ENCODE results near the gene SPATA2L. TPM values are rescaled to one million over a fixed set of nuclear protein-coding genes. Genes with fewer than 3 reads are reported as not detected.
"Not testable (repeated sequence)": the region's sequence is repeated elsewhere in the genome, so short reads cannot be mapped to it uniquely, and the experiment has no call there.

Gene SPATA2L
- total RNA-seq, 1 experiment from 2014 or later: 24.3 TPM

DNA sequence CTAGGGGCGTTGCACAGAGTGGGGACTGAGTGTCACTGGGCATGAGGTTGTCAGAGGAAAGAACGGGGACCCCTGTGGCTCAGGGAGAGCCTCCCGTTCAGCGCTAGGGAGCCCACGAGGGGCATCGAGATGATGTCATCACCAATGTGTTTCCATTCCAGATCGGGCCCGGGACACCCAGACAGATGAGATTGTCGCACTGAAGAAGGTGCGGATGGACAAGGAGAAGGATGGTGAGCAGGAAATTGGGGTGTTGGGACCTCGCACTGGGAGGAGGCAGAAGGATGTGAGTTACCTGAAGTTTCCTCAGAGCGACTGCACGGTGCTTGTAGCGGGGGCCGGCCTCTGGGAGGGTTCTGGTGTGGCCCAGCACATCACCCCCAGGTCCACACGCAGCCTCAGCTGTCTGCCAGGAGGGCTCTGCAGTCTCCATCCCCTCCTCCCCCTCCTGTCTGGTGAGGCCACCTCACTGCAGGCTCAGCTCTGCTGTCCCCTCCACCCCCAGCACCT, 11.1 kb downstream of the SPATA2L start:
- no peak for DNase-seq (ENCODE audit: low spot score)

DNA sequence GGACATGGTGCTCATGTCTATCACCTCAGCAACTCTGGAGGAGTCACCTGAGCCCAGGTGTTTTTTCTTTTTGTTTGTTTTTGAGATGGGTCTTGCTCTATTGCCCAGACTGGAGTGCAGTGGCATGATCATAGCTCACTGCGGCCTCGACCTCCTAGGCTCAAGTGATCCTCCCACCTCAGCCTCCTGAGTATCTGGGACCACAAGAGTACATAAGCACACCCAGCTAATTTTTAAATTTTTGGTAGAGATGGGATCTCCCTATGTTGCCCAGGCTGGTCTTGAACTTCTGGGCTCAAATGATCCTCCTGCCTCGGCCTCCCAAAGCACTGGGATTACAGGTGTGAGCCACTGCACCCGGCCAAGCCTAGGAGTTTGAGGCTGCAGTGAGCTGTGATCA, 11.9 kb downstream of the SPATA2L start:
- DNase-seq (ENCODE audit: low spot score): not testable (repeated sequence)

DNA sequence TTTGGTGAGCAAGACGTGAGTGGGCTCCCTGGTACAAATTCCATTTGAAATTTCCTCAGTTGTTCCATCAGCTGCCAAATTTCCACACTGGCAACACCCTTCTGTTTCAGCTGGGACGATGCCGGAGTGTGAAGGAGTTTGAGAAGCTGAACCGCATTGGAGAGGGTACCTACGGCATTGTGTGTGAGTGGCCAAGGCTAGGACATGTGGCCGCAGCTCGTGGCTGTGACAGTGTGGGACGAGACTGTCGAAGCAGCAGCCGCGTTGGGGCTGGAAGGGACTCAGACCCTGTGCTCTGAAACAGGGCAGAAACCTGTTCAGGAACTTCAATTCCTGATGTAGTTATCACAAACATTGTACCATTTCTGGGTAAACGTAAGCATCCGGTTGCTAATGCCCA, 12.4 kb downstream of the SPATA2L start:
- no peak for DNase-seq (ENCODE audit: low spot score)

DNA sequence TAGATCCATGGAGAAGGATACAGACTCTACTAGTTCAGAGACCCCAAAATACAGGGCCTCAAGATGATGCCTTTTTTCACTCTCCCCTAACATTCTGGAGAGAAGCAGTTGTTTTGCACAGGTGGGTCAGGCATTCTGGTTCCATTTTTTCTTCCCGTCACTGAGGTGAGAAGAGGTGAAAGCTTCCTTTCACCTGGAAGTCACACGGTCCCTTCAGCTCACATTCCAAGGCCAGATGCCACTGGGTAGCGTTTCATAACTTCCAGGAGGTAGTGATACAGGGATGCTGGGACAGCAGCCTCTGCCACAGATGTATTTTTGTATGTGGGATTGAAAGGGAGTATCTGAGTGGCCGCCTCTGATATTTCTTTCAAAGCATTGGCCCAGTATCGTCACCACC, 13.1 kb downstream of the SPATA2L start:
- DNase-seq (ENCODE audit: low spot score): no peak

DNA sequence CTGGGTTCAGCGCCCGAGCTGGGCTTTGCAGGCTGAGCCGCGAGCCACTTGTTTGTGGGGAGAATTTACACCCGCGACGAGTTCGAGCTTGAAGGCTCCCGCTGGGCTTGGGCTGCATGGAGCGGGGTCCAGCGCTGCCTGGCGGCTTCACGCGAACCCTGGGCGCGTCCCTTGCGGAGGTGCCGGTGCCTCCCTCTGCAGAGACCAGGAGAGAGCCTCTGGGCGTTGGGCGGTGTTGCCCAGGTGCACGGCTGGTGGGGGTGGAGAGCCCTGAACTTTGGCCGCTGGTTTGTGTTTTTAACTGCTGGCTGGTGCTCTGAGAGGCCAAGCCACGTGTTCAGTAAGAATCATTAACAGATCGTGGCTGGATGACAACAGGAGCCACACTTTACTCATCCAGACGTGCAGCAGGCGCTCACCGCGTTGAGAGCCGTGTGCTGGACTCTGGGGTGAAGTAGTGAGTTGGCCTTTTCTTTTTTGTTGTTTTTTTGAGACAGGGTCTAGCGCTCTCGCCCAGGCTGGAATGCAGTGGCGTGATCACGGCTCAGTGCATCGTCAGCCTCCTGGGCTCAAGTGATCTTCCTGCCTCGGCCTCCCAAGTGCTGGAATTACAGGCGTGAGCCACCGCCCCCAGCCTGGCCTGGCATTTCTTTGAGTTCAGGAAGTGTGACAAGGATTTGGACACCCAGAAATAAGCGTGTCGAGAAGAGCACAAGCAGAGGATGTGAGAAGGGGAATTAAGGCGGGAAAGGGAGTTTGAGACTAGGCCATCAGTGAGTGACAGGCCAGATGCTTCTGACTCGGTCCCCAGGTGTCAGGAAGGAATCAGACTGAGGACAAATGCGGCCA, 14.2 kb downstream of the SPATA2L start:
- DNase-seq (ENCODE audit: low spot score): peak; percentile 40

DNA sequence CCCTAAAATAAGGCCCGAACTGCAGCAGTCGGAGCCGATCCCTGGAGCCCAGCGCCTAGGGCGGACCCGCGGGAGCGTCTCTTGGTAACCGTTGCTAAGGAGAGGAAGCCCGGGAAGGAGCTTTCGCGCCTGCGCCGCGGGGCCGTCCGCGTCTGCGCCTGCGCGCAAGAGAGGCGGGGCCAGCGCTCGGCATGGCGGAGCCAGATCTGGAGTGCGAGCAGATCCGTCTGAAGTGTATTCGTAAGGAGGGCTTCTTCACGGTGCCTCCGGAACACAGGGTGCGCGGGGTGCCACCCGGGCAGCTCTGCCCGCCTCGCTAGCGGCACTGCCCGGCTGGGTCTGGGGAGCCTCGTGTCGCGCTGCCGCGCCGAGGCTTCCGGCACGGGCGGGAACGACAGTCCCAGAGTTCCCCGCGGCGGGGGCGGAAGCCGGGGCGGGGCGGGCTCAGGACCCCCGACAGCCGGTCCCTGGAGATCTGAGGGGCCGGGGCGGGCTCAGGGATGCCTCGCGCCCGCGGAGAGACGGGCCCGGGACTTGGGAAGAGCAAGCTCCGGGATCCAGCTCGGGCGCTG, 14.9 kb downstream of the SPATA2L start, which contains the start of gene CDK10:
TSS of gene CDK10 (plus strand) at position 170 of the 572 bp plus-strand sequence. CDS start at position 192, 22 bp downstream.
- DNase-seq (ENCODE audit: low spot score): peak; percentile 77

DNA sequence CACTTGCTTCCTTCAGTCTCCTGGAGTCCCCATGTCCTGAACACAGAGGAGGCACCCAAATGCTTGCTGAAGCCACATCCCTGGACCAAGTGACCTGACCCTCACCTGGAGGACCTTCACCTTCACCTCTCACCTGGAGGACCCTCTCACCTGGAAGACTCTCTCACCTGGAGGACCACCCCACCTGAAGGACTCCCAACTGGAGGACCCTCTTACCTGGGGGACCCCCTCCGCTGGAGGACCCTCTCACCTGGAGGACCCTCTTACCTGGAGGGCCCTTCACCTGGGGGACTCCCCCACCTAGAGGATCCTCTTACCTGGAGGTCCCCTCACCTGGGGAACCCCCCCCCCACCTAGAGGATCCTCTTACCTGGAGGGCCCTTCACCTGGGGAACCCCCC, 15.6 kb downstream of the SPATA2L start:
- no peak for DNase-seq (ENCODE audit: low spot score)

DNA sequence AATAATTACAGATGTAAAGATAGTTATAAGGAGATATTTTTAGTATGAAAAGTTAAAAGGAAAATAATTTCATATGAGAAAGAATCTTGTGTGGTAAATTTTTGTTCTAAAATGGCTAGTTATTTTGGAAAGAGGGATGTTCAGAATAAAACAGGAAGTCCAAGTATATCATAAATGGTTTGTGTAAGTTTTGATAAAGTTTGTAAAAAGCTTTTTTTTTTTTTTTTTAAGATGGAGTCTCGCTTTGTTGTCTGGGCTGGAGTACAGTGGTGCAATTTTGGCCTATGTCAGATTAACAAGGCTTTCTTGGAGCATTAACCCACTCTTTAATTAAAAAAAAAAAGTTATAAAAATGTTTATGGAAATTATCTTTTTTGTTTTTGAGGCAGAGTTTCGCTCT, 23.2 kb downstream of the SPATA2L start:
- DNase-seq (ENCODE audit: low spot score): no peak

DNA sequence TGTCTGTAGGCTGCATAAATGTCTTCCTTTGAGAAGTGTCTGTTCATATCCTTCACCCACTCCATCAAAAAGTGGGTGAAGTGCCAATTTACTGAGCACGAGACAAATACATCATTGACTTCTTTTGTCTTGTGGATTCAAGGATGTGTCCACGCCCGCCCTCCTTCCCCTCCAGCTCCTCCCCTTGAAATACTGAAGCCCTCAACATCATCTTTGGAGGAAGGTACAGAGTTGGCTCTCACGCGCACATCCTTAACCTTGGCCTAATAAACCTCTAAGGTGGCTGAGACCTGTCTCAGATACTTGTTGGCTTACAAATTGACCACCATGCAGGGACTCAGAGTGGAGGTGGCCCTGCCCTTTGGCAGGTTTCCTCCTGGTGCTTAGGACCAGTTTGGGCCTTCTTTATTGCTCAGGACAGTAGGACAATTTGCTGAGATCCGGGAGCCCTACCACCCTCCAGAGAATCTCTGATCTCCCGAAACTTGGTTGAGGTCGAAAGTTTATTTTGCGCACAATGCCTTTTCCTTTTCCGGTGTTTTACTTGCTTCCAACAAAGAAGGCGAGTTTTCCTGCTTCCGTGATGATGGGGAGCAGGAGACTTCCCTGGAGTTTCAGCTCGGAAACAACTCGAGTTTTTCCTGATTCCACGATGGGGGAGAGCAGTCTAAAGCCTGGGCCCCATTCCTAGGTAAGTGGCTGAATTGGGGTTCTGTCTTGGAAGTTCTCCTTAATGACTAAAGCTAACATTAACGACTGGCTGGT, 29.1 kb downstream of the SPATA2L start:
- no peak for DNase-seq (ENCODE audit: low spot score)

DNA sequence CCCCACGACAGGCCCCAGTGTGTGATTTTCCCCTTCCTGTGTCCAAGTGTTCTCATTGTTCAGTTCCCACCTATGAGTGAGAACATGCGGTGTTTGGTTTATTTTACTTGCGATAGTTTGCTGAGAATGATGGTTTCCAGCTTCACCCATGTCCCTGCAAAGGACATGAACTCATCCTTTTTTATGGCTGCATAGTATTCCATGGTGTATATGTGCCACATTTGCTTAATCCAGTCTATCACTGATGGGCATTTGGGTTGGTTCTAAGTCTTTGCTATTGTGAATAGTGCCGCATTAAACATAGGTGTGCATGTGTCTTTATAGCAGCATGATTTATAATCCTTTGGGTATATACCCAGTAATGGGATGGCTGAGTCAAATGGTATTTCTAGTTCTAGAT, 29.9 kb downstream of the SPATA2L start:
- DNase-seq (ENCODE audit: low spot score): not testable (repeated sequence)

DNA sequence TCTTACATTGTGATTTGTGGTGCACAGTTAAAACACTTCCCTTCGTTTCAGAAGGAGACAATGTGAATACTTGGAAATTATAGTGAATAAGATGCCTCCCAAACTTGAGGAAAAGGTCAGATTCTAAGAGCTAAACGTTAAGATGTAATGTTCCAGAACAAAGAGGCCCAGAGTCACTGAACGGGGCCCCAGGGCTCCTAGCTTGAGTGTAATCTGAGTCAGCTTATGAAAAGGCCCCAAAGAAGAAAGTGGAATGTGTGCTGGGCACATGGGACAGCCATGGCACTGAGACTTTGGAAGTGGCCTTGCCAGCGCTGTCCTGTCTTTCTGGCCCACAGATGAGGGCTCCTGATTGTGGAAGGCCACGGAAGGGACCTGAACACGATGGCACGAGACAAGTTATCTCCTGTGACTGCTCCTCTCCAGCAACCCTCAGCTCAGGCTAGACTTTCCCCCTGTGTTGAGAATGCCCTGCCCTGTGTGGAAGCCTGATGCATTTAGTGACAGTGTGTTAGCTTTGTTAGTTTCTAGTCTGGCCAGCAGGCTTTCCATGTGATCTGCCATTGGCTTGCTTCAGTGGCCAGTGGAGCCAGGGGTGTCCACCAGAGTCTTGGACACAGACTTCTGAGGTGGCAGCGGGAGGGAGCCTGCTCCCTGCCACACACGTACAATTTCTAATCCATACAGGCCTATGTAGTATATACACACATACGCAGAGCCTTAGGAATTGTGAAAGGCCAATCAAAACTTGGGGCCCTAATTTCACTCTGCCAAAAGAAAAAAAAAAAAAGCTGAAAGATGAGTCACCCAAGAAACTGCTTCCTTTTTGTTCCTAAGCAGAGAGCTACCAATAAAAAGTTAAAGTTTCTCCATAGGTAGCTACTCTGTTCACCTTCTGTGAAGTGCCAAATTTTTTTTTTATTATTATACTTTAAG, 30.7 kb downstream of the SPATA2L start:
- DNase-seq (ENCODE audit: low spot score): peak; percentile 49

DNA sequence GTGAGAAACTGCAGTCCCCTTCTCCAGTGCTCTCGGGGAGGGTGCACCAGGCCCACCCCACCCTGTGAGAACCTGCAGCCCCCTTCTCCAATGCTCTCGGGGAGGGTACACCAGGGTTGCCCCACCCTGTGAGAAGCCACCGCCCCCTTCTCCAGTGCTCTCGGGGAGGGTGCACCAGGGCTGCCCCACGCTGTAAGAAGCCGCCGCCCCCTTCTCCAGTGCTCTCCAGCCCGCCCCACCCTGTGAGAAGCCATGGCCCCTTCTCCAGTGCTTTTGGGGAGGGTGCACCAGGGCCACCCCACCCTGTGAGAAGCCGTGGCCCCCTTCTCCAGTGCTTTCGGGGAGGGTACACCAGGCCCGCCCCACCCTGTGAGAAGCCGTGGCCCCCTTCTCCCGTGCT, 31.8 kb downstream of the SPATA2L start:
- DNase-seq (ENCODE audit: low spot score): no peak

DNA sequence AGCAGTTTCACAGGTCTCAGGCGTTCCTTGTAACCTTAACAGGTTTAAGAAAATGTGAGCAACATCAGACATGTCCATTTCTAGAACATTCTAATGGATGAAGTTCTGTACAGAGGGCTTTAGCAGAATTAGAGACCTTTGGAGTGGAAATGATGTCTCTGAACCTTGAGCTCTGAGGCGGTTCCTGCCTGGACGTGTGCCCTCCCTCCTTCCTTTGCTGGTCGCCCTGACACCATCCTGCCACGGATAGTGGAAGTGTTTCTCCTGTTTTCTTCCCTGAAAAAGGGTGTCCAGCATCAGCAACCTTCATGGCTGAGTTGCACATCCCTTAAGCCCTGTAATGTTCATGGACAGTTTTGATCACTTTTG, 32.7 kb downstream of the SPATA2L start:
- no peak for DNase-seq (ENCODE audit: low spot score)

DNA sequence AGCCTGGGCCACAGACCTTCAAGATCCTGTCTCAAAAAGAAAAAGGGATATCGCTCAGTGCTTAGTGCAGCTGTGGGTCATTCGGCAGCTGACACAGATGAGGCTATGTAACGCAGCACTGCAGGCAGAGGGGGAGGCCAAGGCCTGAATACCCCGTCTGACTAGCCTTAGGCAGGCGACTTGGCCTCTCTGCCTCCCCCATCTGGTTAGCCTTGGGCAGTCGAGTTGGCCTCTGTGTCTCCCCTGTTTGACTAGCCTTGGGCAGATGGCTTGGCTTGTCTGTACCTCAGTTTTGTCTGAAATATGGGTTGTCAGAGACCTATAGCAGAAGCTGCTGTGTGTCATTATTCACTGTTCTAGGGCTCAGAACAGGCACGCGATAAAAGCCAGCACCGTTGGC, 33.9 kb downstream of the SPATA2L start:
- DNase-seq (ENCODE audit: low spot score): no peak

DNA sequence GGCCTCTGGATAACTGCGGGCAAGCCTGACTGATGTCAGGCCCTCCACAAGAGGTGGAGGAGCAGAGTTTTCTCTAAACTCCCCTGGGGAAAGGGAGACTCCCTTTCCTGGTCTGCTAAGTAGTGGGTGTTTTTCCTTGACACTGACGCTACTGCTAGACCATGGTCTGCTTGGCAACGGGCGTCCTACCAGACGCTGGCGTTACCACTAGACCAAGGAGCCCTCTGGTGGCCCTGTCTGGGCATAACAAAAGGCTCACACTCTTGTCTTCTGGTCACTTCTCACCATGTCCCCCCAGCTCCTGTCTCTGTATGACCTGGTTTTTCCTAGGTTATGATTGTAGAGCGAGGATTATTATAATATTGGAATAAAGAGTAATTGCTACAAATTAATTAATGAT, 34.5 kb downstream of the SPATA2L start:
- DNase-seq (ENCODE audit: low spot score): peak; percentile 35

DNA sequence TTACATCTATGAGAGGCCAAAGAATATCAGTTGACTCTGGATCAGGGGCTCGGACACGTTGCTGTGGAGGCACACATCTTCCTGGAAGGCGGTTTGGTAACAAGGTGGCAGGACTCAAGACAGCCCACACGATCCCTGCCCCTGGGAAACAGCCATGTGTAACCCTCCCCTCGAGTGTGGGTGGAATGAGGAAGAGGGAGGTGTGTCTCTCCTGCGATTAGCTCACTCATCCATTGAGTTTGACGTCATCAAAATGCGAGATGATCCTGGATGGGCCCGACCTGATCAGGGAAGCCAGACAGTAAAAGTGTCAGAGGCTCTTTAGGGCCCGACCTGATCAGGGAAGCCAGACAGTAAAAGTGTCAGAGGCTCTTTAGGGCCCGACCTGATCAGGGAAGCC, 37.3 kb downstream of the SPATA2L start:
- not testable (repeated sequence) for DNase-seq (ENCODE audit: low spot score)

DNA sequence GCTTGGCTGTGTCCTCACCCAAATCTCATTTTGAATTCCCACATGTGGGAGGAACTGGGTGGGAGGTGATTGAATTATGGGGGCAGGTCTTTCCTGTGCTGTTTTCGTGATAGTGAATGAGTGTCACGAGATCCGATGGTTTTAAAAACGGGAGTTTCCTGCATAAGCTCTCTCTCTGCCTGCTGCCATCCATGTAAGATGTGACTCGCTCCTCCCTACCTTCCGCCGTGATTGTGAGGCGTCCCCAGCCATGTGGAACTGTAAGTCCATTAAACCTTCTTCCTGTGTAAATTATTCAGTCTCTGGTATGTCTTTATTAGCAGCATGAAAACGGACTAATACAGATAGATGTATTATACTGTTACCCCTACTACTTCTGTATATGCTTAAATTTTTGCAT, 40.3 kb downstream of the SPATA2L start:
- DNase-seq (ENCODE audit: low spot score): no peak

DNA sequence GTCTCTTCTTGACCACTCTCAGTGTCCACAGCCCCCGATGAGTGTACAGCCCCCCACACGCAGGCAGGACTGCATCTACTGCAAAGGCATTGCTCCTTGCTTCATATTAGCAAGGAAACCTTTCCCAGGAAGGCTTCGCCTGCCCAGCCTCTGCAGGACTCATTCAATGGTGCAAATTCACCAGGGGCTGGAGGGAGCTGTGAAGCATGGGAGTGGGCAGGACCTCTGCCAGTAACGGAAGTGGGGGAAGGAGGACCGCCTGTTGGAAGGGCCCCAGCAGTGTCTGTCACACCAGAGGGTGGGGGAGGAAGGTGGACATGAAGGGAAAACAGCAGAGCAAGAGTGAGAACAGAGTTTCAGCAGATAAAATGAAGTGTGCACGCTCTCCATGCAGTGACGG, 41.4 kb downstream of the SPATA2L start:
- no peak for DNase-seq (ENCODE audit: low spot score)

DNA sequence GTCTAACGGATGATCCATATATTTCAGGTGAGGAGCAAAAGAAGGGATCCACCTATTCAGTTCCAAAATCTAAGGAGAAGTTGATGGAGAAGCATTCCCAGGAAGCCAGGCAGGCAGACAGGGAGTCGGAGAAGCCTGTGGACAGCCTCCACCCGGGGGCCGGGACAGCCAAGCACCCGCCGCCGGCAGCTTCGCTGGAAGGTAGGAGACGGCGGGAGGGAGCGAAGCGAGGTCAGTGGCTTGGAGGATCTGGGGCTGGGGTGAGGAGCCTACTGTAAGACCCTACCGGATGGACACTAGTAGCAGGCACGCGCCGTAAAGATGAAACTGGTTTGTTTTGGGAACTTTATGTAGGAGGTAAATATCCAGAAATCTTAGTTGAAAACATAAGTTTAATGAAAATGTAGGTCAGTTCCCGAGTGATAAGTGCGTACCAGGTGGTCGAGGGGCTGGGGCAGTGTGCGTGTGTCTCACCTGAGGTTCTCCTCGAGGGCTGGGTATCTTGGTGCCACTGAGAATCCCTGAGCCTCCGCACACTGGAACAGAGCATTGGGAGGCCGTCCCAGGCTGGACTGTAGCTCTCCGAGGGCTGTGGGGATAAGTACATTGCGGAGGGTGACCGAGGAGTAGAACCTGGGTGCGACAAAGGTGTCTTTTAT, 43.2 kb downstream of the SPATA2L start:
- peak; percentile 19 for DNase-seq (ENCODE audit: low spot score)

DNA sequence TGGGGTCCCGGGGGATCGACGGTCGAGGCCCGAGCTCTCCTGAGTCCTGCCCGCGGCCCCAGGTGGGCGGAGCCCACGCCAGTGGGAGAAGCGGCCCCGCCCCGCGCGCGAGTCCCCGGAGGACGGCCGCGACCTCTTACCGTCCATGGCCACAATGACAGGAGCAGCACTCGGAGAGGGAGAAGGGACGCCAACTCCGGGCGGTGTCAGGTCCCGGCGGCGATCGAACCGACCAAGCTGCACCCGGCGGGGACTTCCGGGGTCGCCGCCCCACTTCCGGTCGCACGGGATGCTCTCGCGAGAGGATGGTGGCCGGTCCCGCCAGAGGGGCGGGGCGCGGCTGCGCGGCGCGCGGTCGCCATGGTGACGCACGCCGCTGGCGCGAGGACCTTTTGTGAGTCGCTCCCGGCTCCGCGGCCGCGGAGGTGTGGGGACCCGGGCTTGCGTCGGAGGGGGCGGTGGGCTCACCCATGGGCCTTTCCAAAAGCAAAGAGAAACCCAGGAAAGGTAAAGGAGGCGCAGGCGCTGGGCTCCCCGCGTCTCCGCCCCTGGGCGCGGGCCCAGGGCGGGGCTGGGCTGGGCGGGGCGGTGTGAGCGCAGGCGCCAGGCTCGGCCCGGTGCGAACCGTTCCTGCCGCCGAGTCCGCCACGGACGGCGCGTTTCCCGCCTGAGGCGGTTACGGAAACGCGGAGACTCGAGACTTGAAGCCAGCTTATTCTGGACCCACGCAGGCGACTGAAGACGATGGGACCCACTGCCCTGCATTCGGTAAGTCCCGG, 43.9 kb downstream of the SPATA2L start, which contains the start of the genes CHMP1A and SPATA33:
TSS of gene CHMP1A (minus strand) at position 267 of the 779 bp plus-strand sequence. CDS start at position 147, 120 bp downstream.
TSS of gene SPATA33 (plus strand) at position 395 of the 779 bp plus-strand sequence. CDS start at position 471, 76 bp downstream.
- peak; percentile 79 for DNase-seq (ENCODE audit: low spot score)

All from A172 (cell line).